Measurements from ENCODE around the gene MFRP.

DNA sequence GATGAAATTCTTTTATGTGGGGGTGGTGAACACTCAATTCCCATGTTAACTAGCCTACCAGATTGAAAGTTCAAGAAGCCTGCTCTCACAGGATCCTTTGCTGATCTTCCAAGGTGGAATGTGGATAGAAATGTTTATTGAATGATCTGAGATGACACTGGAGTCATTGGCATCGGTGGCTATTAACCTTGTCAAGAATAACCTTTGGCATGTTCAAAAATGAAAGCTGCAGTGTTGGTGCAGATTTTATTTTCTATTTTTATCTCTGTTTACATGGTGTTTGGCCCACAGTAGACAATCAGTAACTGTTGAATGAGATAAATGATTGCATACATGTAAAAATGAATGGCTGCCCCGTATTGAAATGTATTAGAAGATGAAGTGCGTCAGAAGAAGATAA lies 48.6 kb downstream of the MFRP start:
- TF ChIP-seq CTCF (IDR thresholded peaks at IDR 0.05) (no peak), ZFX (IDR thresholded peaks at IDR 0.05; ENCODE audit: borderline replicate concordance) (no peak)

All from 22Rv1 (cell line).